Right renal cortex interstitium (tissue), 3 donors: ENCODE measurements around the gene FSCN2. TPM values are rescaled to one million over a fixed set of nuclear protein-coding genes. Genes with fewer than 3 reads are reported as not detected.
A peak's percentile ranks its signal among the peaks of the same experiment; 100 is the strongest.

Experiments used
- DNase-seq, 3 donors: peaks; one replicate each; pipeline ENCODE4 v3.0.0-alpha.2; 2013; ENCODE audit warnings: low read depth in 3 of 3, low spot score in 2 of 3
- polyA plus RNA-seq, 3 donors: library from polyadenylated mRNA; unstranded; fragments of 120-200 nt; gene quantifications; one replicate each; pipeline ENCODE4 v1.2.1, GENCODE V29; 2013; ENCODE audit not compliant: insufficient read length in 3 of 3

FSCN2 gene
- polyA plus RNA-seq, 3 donors = 1.00 to 1.2 (median 1.1) TPM

GRCh38 chr17:81511804-81512561 is 16.2 kb upstream of the FSCN2 start:
- no peak for DNase-seq

- DNase-seq = peak in 2 of 3 donors; percentile 87 to 89
Measured at GRCh38 chr17:81512562-81513371, 15.4 kb upstream of the FSCN2 start, which contains the start of gene ACTG1. Gene ACTG1 (minus strand): TSS chr17:81512799. CDS start chr17:81512354, 445 bp downstream.

- DNase-seq = no peak
Measured at GRCh38 chr17:81513372-81513752, 14.8 kb upstream of the FSCN2 start.

GRCh38 chr17:81513753-81514488 is 14.3 kb upstream of the FSCN2 start:
- DNase-seq = no peak

- DNase-seq = no peak
Measured at GRCh38 chr17:81514489-81514738, 13.8 kb upstream of the FSCN2 start.

- no peak for DNase-seq
Measured at GRCh38 chr17:81514739-81515529, 13.2 kb upstream of the FSCN2 start.

- no peak for DNase-seq
Measured at GRCh38 chr17:81515530-81516041, 12.6 kb upstream of the FSCN2 start.

GRCh38 chr17:81516439-81516838 is 11.7 kb upstream of the FSCN2 start:
- no peak for DNase-seq

- no peak for DNase-seq
Measured at GRCh38 chr17:81517009-81517338, 11.2 kb upstream of the FSCN2 start.

- no peak for DNase-seq
Measured at GRCh38 chr17:81517339-81518112, 10.7 kb upstream of the FSCN2 start.

- no peak for DNase-seq
Measured at GRCh38 chr17:81518113-81518784, 9.9 kb upstream of the FSCN2 start.

- no peak for DNase-seq
Measured at GRCh38 chr17:81518785-81519283, 9.3 kb upstream of the FSCN2 start.

- no peak for DNase-seq
Measured at GRCh38 chr17:81519284-81520020, 8.7 kb upstream of the FSCN2 start.

GRCh38 chr17:81520021-81520901 is 7.9 kb upstream of the FSCN2 start:
- DNase-seq = no peak

- DNase-seq = no peak
Measured at GRCh38 chr17:81522491-81523401, 5.4 kb upstream of the FSCN2 start.

GRCh38 chr17:81523402-81524038 is 4.7 kb upstream of the FSCN2 start:
- no peak for DNase-seq
